Measurements from ENCODE around the gene PCNT.

The PCNT gene

DNA sequence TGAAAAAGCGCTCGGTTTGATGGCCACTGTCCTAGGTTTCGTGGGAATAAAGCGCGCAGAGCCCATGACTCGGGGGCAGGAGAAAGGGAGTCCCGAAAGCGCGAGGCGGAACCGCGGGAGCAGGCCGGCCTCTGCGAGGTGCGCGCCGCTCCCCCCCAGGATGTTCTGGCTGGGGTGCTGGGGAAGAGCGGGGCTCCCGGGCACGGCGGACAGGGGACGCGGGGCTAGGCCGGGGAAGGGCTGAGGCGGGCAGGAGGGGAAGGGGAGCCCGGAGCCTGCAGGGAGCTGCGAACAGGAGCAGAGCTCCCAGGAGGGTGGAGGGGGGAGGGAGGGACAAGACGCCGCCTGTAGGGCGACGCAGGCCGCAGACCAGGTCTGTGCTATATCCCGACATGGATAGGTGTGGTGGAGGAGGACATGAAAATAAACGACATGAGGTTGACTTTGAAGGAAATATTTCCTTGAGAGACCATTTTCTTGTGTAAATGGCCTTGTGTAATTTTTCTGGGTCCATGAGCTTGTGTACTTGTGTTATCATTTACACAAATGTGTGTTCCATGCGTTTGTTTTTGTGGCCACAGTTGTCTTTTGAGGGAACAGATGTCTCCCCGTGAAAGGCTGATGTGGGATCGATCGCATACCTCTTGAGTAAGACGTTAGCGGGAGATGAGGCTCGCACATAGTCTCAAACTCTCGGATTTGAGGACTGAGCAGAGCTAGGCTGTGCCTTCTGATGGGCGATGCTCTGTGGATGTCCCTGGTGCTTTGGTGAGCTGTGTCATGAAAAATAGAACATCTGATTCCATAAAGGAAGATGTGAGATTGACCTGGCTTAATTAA is 1.3 kb downstream of the PCNT start (continued):
- TF ChIP-seq MYNN (tag by site-specific recombination; IDR thresholded peaks at IDR 0.05; ENCODE audit: borderline replicate concordance) (no peak), IKZF3 (tag by site-specific recombination; IDR thresholded peaks at IDR 0.05) (peak; percentile 37; the same call in 1 of the 2 replicates), ZNF610 (tag by site-specific recombination; IDR thresholded peaks at IDR 0.05; ENCODE audit: borderline replicate concordance) (peak; percentile 32; the same call in 1 of the 2 replicates), ZNF335 (tag by site-specific recombination; conservative IDR thresholded peaks at IDR 0.05) (peak; percentile 58), ZBTB17 (tag by site-specific recombination; IDR thresholded peaks at IDR 0.05) (peak; percentile 87), GLIS1 (tag by site-specific recombination; IDR thresholded peaks at IDR 0.05) (peak; percentile 9), KLF8 (tag by site-specific recombination; IDR thresholded peaks at IDR 0.05) (peak; percentile 12), ZNF585B (tag by site-specific recombination; IDR thresholded peaks at IDR 0.05) (no peak), WT1 (tag by site-specific recombination; IDR thresholded peaks at IDR 0.05) (0 out of 2 replicates have a peak, but pooled peaks have one; percentile 35), ZNF2 (tag by site-specific recombination; IDR thresholded peaks at IDR 0.05) (peak; percentile 43), ZSCAN23 (tag by site-specific recombination; IDR thresholded peaks at IDR 0.05) (no peak), SP2 (tag by site-specific recombination; IDR thresholded peaks at IDR 0.05) (peak; percentile 53), ZBTB20 (tag by site-specific recombination; IDR thresholded peaks at IDR 0.05) (peak; percentile 89), MEIS1 (CRISPR knock-in tag; IDR thresholded peaks at IDR 0.05; ENCODE audit: borderline replicate concordance) (no peak), ZNF24 (tag by site-specific recombination; IDR thresholded peaks at IDR 0.05) (no peak), ZNF768 (tag by site-specific recombination; IDR thresholded peaks at IDR 0.05) (no peak), ZNF121 (tag by site-specific recombination; IDR thresholded peaks at IDR 0.05) (no peak), ZNF324 (tag by site-specific recombination; IDR thresholded peaks at IDR 0.05) (0 out of 2 replicates have a peak, but pooled peaks have one; percentile 20), ZBTB8A (tag by site-specific recombination; IDR thresholded peaks at IDR 0.05) (peak; percentile 66), ZNF366 (tag by site-specific recombination; conservative IDR thresholded peaks at IDR 0.05) (0 out of 2 replicates have a peak, but pooled peaks have one; percentile 45), ZNF423 (tag by site-specific recombination; IDR thresholded peaks at IDR 0.05) (0 out of 2 replicates have a peak, but pooled peaks have one; percentile 7), ZNF530 (tag by site-specific recombination; IDR thresholded peaks at IDR 0.05; ENCODE audit: low read depth) (no peak)
- TF ChIP-seq, protein P1, sequence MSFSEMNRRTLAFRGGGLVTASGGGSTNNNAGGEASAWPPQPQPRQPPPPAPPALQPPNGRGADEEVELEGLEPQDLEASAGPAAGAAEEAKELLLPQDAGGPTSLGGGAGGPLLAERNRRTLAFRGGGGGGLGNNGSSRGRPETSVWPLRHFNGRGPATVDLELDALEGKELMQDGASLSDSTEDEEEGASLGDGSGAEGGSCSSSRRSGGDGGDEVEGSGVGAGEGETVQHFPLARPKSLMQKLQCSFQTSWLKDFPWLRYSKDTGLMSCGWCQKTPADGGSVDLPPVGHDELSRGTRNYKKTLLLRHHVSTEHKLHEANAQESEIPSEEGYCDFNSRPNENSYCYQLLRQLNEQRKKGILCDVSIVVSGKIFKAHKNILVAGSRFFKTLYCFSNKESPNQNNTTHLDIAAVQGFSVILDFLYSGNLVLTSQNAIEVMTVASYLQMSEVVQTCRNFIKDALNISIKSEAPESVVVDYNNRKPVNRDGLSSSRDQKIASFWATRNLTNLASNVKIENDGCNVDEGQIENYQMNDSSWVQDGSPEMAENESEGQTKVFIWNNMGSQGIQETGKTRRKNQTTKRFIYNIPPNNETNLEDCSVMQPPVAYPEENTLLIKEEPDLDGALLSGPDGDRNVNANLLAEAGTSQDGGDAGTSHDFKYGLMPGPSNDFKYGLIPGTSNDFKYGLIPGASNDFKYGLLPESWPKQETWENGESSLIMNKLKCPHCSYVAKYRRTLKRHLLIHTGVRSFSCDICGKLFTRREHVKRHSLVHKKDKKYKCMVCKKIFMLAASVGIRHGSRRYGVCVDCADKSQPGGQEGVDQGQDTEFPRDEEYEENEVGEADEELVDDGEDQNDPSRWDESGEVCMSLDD (tag by site-specific recombination; IDR thresholded peaks at IDR 0.05) = peak; percentile 44; the same call in 1 of the 2 replicates
- TF ChIP-seq, protein P2, sequence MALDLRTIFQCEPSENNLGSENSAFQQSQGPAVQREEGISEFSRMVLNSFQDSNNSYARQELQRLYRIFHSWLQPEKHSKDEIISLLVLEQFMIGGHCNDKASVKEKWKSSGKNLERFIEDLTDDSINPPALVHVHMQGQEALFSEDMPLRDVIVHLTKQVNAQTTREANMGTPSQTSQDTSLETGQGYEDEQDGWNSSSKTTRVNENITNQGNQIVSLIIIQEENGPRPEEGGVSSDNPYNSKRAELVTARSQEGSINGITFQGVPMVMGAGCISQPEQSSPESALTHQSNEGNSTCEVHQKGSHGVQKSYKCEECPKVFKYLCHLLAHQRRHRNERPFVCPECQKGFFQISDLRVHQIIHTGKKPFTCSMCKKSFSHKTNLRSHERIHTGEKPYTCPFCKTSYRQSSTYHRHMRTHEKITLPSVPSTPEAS (tag by site-specific recombination; IDR thresholded peaks at IDR 0.05) = 0 out of 2 replicates have a peak, but pooled peaks have one; percentile 8
- TF ChIP-seq, protein P3, sequence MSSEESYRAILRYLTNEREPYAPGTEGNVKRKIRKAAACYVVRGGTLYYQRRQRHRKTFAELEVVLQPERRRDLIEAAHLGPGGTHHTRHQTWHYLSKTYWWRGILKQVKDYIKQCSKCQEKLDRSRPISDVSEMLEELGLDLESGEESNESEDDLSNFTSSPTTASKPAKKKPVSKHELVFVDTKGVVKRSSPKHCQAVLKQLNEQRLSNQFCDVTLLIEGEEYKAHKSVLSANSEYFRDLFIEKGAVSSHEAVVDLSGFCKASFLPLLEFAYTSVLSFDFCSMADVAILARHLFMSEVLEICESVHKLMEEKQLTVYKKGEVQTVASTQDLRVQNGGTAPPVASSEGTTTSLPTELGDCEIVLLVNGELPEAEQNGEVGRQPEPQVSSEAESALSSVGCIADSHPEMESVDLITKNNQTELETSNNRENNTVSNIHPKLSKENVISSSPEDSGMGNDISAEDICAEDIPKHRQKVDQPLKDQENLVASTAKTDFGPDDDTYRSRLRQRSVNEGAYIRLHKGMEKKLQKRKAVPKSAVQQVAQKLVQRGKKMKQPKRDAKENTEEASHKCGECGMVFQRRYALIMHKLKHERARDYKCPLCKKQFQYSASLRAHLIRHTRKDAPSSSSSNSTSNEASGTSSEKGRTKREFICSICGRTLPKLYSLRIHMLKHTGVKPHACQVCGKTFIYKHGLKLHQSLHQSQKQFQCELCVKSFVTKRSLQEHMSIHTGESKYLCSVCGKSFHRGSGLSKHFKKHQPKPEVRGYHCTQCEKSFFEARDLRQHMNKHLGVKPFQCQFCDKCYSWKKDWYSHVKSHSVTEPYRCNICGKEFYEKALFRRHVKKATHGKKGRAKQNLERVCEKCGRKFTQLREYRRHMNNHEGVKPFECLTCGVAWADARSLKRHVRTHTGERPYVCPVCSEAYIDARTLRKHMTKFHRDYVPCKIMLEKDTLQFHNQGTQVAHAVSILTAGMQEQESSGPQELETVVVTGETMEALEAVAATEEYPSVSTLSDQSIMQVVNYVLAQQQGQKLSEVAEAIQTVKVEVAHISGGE (tag by site-specific recombination; conservative IDR thresholded peaks at IDR 0.05; ENCODE audit: low read depth) = peak; percentile 4; the same call in 1 of the 2 replicates
- TF ChIP-seq, protein P4, sequence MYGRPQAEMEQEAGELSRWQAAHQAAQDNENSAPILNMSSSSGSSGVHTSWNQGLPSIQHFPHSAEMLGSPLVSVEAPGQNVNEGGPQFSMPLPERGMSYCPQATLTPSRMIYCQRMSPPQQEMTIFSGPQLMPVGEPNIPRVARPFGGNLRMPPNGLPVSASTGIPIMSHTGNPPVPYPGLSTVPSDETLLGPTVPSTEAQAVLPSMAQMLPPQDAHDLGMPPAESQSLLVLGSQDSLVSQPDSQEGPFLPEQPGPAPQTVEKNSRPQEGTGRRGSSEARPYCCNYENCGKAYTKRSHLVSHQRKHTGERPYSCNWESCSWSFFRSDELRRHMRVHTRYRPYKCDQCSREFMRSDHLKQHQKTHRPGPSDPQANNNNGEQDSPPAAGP (tag by site-specific recombination; IDR thresholded peaks at IDR 0.05) = peak; percentile 52
- TF ChIP-seq, protein P5, sequence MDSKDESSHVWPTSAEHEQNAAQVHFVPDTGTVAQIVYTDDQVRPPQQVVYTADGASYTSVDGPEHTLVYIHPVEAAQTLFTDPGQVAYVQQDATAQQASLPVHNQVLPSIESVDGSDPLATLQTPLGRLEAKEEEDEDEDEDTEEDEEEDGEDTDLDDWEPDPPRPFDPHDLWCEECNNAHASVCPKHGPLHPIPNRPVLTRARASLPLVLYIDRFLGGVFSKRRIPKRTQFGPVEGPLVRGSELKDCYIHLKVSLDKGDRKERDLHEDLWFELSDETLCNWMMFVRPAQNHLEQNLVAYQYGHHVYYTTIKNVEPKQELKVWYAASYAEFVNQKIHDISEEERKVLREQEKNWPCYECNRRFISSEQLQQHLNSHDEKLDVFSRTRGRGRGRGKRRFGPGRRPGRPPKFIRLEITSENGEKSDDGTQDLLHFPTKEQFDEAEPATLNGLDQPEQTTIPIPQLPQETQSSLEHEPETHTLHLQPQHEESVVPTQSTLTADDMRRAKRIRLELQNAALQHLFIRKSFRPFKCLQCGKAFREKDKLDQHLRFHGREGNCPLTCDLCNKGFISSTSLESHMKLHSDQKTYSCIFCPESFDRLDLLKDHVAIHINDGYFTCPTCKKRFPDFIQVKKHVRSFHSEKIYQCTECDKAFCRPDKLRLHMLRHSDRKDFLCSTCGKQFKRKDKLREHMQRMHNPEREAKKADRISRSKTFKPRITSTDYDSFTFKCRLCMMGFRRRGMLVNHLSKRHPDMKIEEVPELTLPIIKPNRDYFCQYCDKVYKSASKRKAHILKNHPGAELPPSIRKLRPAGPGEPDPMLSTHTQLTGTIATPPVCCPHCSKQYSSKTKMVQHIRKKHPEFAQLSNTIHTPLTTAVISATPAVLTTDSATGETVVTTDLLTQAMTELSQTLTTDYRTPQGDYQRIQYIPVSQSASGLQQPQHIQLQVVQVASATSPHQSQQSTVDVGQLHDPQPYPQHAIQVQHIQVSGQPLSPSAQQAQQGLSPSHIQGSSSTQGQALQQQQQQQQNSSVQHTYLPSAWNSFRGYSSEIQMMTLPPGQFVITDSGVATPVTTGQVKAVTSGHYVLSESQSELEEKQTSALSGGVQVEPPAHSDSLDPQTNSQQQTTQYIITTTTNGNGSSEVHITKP (tag by site-specific recombination; IDR thresholded peaks at IDR 0.05) = peak; percentile 81

Data from HEK293 (cell line).